Activated naive CD4-positive, alpha-beta T cell treated with anti-CD3 and anti-CD28 coated beads for 36 hours (primary cell): Measurements from ENCODE around the gene ANKHD1. TPM values are rescaled to one million over a fixed set of nuclear protein-coding genes. Genes with fewer than 3 reads are reported as not detected.

ENCODE experiments used
- CTCF ChIA-PET: fragments of 350-600 bp; sonication (Branson Sonifier 250); formaldehyde crosslinking; loops from one replicate; lab custom pipeline; 2021; ENCODE audit warnings: antibody characterized with exemption; lab: Charles Lee
- DNase-seq: peaks from one replicate; pipeline ENCODE4 v3.0.0-alpha.2; 2020
- H3K27ac Mint-ChIP-seq: one replicate; pipeline ENCODE4 v1.8.0; 2021; ENCODE audit warnings: mild to moderate bottlenecking, mixed read lengths
- H3K27me3 Mint-ChIP-seq: one replicate; pipeline ENCODE4 v1.8.0; 2021; ENCODE audit warnings: low read depth, mixed read lengths
- H3K36me3 Mint-ChIP-seq: one replicate; pipeline ENCODE4 v1.8.0; 2021; ENCODE audit warnings: low read depth, mixed read lengths
- H3K4me1 Mint-ChIP-seq: one replicate; pipeline ENCODE4 v1.8.0; 2021; ENCODE audit warnings: low read depth, mixed read lengths
- H3K4me3 Mint-ChIP-seq: one replicate; pipeline ENCODE4 v1.8.0; 2021; ENCODE audit warnings: mild to moderate bottlenecking, moderate library complexity, mixed read lengths
- H3K9me3 Mint-ChIP-seq: one replicate; pipeline ENCODE4 v1.8.0; 2021; ENCODE audit warnings: mixed read lengths
- intact Hi-C: fragments of 100-400 bp; cut with micrococcal nuclease; formaldehyde crosslinking; loops from one replicate; pipeline ENCODE4 v1.15.1; 2023
- total RNA-seq, 2 experiments: library from RNA; stranded (reverse); gene quantifications; one replicate each; pipeline ENCODE4 v1.2.3, GENCODE V29; 2021

The ANKHD1 gene
- total RNA-seq, 2 experiments from 2014 or later = 83.2 to 87.0 TPM

DNA sequence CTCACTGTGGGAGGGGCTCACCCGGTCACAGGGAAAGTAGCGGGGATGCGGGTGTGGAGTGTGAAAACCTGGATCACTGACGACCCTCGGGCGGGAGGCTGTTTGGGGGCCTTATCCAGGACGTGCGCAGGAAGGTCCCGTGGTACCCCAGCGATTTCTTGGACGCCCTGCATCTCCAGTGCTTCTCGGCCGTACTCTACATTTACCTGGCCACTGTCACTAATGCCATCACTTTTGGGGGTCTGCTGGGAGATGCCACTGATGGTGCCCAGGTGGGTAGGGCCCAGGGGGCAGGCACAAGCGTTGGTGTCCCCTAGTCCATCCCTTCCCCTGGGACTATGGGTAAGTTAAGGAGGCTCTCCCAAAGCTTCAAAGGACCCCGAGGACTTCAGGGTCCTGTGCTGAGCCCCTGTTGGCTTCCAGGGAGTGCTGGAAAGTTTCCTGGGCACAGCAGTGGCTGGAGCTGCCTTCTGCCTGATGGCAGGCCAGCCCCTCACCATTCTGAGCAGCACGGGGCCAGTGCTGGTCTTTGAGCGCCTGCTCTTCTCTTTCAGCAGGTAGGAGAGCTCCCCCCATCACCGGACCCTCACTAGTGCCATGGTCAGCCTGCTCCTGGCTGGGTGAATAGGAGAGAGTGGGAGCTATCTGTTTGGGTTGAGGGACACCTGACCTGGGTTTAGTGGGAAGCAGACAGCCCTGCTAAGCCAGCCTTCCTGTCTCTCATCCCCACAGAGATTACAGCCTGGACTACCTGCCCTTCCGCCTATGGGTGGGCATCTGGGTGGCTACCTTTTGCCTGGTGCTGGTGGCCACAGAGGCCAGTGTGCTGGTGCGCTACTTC is 37.8 kb upstream of the ANKHD1 start:
- Mint-ChIP-seq H3K4me3 (peak overlapping the region; percentile 70), H3K36me3 (no peaks in the 10 kb centered on the region), H3K27me3 (no peaks in the 10 kb centered on the region), H3K9me3 (no peaks in the 10 kb centered on the region), H3K27ac (no peak overlapping the region), H3K4me1 (peaks cover 2% of the 10 kb centered on the region)
- DNase-seq = no peak
- CTCF ChIA-PET = interaction anchor here (0.6 to 8.8 kb wide), 19 partner anchors 9 to 369 kb away, joined by 3 to 127 read pairs (median 4); partner anchors contain the start of gene TMCO6
- intact Hi-C loops = loop anchor here (1.0 to 2.0 kb wide), 4 partner anchors 192 to 677 kb away; no protein-coding TSS in a partner anchor

DNA sequence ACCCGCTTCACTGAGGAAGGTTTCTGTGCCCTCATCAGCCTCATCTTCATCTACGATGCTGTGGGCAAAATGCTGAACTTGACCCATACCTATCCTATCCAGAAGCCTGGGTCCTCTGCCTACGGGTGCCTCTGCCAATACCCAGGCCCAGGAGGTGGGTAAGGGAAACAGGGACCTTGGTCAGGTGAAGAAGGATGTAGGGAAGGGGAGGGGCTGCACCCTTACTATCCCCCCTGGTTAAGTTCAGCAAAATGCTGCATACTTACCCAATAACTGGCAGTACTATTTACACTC is 37.2 kb upstream of the ANKHD1 start:
- intact Hi-C loops = no loop called here
- DNase-seq = no peak
- H3K4me1 Mint-ChIP-seq = peaks cover 2% of the 10 kb centered on the region
- no peaks in the 10 kb centered on the region for H3K27me3 Mint-ChIP-seq
- CTCF ChIA-PET = interaction anchor here (1.4 to 8.8 kb wide), 5 partner anchors 9 to 361 kb away, joined by 4 to 127 read pairs (median 11); no protein-coding TSS in a partner anchor
- no peak overlapping the region for H3K27ac Mint-ChIP-seq
- H3K4me3 Mint-ChIP-seq = no peak overlapping the region
- no peaks in the 10 kb centered on the region for H3K36me3 Mint-ChIP-seq
- no peaks in the 10 kb centered on the region for H3K9me3 Mint-ChIP-seq

DNA sequence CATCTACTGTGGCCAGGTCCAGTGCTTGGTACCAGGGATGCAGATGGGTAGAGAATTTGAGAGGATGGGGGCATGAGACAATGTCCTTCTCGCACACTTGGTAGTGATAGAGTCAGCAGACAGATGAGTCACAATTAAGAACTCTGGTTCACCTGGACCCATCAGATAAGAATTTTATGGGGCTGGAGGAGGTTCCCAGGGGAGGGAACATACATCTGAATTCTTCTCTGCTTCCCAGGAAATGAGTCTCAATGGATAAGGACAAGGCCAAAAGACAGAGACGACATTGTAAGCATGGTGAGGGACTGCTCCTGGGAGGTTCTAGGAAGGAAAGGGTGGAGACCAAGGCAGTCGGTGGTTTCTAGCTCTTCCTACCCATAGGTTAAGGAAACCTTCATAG is 36.4 kb upstream of the ANKHD1 start:
- Mint-ChIP-seq H3K27me3 (no peaks in the 10 kb centered on the region), H3K36me3 (no peaks in the 10 kb centered on the region), H3K9me3 (no peaks in the 10 kb centered on the region), H3K27ac (no peak overlapping the region), H3K4me3 (no peak overlapping the region), H3K4me1 (peaks cover 2% of the 10 kb centered on the region)
- intact Hi-C loops = no loop called here
- CTCF ChIA-PET = interaction anchor here (0.5 to 8.8 kb wide), 5 partner anchors 9 to 418 kb away, joined by 3 to 127 read pairs (median 6); no protein-coding TSS in a partner anchor
- DNase-seq = no peak

DNA sequence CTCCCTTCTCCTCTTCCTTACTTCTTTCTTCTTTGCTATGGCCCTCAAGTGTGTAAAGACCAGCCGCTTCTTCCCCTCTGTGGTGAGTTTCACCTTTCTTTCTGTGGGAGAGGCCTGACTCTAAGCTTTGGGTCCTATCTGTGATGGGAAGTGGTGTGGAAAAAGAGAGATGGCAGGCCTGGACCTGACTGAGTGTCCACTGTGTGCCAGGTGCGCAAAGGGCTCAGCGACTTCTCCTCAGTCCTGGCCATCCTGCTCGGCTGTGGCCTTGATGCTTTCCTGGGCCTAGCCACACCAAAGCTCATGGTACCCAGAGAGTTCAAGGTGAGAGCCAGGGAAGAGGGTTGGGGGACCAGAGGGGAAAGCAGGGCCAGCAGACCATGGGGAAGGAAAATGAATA is 35.7 kb upstream of the ANKHD1 start:
- Mint-ChIP-seq H3K27me3 (no peaks in the 10 kb centered on the region), H3K27ac (no peak overlapping the region), H3K9me3 (no peaks in the 10 kb centered on the region), H3K4me1 (peaks cover 2% of the 10 kb centered on the region), H3K4me3 (no peak overlapping the region), H3K36me3 (no peaks in the 10 kb centered on the region)
- CTCF ChIA-PET = interaction anchor here (1.0 to 8.8 kb wide), 5 partner anchors 8 to 269 kb away, joined by 4 to 127 read pairs (median 9); no protein-coding TSS in a partner anchor
- no peak for DNase-seq
- intact Hi-C loops = no loop called here

DNA sequence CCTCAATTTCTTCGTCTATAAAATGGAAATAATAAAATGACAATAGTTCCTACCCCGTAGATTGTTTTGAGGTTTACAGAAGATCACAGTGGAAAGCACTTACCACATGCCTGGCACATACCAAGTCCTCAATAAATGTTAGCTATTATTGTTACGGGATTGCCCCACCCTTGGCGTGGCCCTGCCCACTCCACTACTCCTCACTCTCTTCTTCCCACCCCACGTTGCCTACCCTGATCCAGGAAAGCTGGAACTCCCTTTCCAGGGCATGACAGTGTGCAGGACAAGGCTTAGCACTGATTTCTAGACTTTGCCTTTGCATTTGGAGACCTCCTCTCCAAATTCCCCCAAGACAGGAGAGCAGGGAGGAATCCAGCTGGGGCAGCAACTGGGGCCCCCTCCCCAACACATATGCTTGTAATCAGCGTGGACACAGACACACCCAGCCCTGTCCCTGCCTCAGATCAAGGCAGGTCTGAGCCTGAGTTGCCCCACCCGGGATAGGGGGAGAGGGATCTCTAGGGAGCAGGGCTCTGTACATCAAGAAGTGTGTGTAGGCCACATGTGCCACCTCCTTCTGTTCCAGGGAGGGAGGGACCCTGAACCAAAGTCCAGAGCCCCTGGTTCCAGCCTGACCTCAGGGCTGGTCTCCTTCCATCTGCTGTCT is 34.9 kb upstream of the ANKHD1 start:
- no peaks in the 10 kb centered on the region for H3K36me3 Mint-ChIP-seq
- CTCF ChIA-PET = interaction anchor here (0.5 to 1.9 kb wide), 7 partner anchors 8 to 268 kb away, joined by 3 to 9 read pairs (median 4); no protein-coding TSS in a partner anchor
- H3K4me3 Mint-ChIP-seq = no peak overlapping the region
- intact Hi-C loops = no loop called here
- H3K27me3 Mint-ChIP-seq = no peaks in the 10 kb centered on the region
- no peaks in the 10 kb centered on the region for H3K9me3 Mint-ChIP-seq
- DNase-seq = no peak
- no peak overlapping the region for H3K27ac Mint-ChIP-seq
- H3K4me1 Mint-ChIP-seq = peaks cover 2% of the 10 kb centered on the region

DNA sequence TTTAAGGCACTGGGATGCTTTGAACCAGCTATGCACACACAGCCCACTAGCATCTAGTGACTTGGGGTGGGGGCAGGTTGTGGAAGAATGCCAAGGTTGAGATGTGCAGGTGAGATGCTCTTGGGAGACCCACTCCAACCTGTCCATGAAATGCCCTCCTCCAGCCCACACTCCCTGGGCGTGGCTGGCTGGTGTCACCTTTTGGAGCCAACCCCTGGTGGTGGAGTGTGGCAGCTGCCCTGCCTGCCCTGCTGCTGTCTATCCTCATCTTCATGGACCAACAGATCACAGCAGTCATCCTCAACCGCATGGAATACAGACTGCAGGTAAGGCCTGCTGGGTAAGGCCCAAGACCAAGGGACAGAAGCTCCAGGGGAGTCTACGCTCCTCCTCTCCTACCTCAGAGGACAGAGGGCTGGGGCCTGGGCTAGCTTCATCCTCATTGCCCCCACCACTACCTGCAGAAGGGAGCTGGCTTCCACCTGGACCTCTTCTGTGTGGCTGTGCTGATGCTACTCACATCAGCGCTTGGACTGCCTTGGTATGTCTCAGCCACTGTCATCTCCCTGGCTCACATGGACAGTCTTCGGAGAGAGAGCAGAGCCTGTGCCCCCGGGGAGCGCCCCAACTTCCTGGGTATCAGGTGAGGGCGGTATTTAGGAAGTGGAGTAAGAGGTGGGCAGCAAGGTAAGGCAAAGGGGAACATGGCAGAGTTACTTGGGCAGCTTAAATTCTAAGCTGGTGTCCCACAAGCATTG is 34.2 kb upstream of the ANKHD1 start:
- Mint-ChIP-seq H3K27me3 (no peaks in the 10 kb centered on the region), H3K4me3 (no peak overlapping the region), H3K9me3 (no peaks in the 10 kb centered on the region), H3K27ac (no peak overlapping the region), H3K4me1 (peaks cover 2% of the 10 kb centered on the region), H3K36me3 (no peaks in the 10 kb centered on the region)
- intact Hi-C loops = no loop called here
- CTCF ChIA-PET = interaction anchor here (0.5 to 1.9 kb wide), 7 partner anchors 9 to 354 kb away, joined by 3 to 9 read pairs (median 3); no protein-coding TSS in a partner anchor
- DNase-seq = no peak

DNA sequence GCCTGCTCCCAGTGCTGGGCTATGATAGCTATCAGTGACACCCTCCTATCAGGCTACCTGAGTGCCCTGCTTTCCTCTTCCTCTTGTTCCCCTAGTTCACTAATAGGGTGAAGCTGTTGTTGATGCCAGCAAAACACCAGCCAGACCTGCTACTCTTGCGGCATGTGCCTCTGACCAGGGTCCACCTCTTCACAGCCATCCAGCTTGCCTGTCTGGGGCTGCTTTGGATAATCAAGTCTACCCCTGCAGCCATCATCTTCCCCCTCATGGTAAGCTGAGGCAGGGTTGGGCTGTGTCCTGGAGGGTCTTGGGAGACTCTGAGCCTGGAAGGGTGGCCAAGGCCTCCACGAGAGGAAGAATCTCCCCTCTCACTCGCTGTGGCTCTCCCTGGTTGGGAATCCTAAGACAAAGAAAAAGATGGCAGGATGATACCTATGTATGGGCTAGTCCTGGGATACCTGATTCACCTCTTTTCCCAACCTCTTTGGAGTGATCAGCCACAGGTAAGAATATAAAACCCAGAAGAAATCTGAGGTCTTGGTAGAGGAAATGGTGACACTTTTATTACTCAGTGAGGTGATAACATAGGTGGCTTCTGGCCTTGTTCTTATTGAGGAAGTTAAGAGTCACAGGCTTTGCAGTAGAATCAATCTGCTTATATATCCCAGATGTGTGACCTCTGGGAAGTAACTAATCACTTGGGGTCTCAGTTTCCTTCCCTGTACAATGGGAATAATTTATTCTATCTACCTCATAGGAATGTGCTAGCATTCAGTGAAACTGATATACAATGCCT is 30.1 kb upstream of the ANKHD1 start:
- Mint-ChIP-seq H3K27me3 (no peaks in the 10 kb centered on the region), H3K36me3 (no peaks in the 10 kb centered on the region), H3K9me3 (no peaks in the 10 kb centered on the region), H3K27ac (no peak overlapping the region), H3K4me3 (no peak overlapping the region), H3K4me1 (peaks cover 2% of the 10 kb centered on the region)
- CTCF ChIA-PET = interaction anchor here (1.4 to 4.8 kb wide), 8 partner anchors 10 to 354 kb away, joined by 3 to 26 read pairs (median 12); partner anchors contain the start of genes ANKHD1, IK and NDUFA2
- no peak for DNase-seq
- intact Hi-C loops = no loop called here

DNA sequence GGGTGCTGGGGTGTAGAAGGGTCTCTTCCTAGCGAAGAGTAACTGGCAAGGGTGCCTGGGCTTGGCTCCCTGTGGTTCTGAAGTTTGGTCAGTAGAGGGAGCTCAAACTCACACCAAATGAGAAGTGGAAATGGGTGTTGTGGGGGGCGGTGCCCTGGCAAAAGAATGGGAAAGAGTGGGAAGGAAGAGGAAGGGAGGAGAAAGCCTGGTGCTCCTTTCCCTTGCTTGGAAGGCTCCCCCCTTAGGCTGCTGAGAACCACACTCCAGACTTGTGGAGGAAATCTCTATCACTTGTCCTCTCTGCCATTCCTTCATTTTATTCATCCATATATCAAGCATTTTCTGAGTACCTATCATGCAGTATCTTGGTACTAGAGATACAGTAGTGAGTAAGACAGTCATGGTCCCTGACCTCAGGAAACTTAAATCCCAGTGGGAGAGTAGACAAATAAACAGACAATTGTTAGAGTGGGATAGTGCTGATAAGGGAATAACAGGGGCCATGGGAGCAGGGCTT is 28.6 kb upstream of the ANKHD1 start:
- Mint-ChIP-seq H3K4me1 (peaks cover 2% of the 10 kb centered on the region), H3K9me3 (no peaks in the 10 kb centered on the region), H3K36me3 (no peaks in the 10 kb centered on the region), H3K27me3 (no peaks in the 10 kb centered on the region), H3K27ac (no peak overlapping the region), H3K4me3 (no peak overlapping the region)
- CTCF ChIA-PET = interaction anchor here (0.6 to 4.8 kb wide), 30 partner anchors 9 to 353 kb away, joined by 3 to 26 read pairs (median 5); partner anchors contain the start of genes ANKHD1, HARS1, HARS2 and HBEGF
- peak; percentile 58 for DNase-seq
- intact Hi-C loops = loop anchor here (1.0 kb wide), 2 partner anchors 262 to 347 kb away; no protein-coding TSS in a partner anchor

DNA sequence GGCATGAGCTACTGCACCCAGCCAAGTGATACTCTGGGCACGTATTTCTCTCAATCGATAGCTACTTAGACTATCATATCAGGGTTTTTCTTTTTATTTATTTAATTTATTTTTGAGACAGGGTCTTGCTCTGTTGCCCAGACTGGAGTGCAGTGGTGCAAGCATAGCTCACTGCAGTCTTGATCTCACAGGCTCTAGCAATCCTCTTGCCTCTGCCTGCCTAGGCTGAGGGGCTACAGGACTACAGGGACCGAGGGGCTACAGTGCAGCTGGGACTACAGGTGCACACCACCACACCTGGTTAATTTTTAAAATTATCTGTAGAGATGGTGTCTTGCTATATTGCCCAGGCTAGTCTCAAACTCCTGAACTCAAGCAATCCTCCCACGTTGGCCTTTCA is 20.3 kb upstream of the ANKHD1 start:
- CTCF ChIA-PET = interaction anchor here (0.9 to 2.0 kb wide), 2 partner anchors 8 to 18 kb away, joined by 3 to 9 read pairs; no protein-coding TSS in a partner anchor
- intact Hi-C loops = no loop called here
- no peak overlapping the region for H3K4me3 Mint-ChIP-seq
- DNase-seq = no peak
- H3K27ac Mint-ChIP-seq = no peak overlapping the region
- no peaks in the 10 kb centered on the region for H3K27me3 Mint-ChIP-seq
- H3K36me3 Mint-ChIP-seq = no peaks in the 10 kb centered on the region
- H3K4me1 Mint-ChIP-seq = peaks cover 16% of the 10 kb centered on the region
- peaks cover 1% of the 10 kb centered on the region for H3K9me3 Mint-ChIP-seq

DNA sequence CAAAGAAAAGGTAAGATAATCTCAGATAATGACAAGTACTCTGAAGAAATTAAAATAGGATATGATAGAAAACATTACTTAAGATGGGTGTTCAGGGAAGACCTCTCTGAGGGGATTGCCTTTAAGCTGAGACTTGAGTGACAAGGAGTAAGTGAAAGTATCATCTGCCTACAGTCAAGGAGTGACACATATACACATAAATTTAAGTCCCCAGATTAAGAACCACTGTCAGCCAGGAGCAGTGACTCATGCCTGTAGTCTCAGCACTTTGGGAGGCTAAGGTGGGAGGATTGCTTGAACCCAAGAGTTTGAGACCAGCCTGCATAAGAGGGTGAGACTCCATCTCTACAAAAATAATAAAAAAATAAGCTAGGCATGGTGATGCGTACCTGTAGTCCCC is 19.7 kb upstream of the ANKHD1 start:
- Mint-ChIP-seq H3K27me3 (no peaks in the 10 kb centered on the region), H3K4me1 (peaks cover 16% of the 10 kb centered on the region), H3K27ac (peak overlapping the region; percentile 11), H3K36me3 (no peaks in the 10 kb centered on the region), H3K4me3 (no peak overlapping the region), H3K9me3 (peaks cover 1% of the 10 kb centered on the region)
- intact Hi-C loops = loop anchor here (1.0 kb wide), 1 partner anchor 19 kb away; the partner anchor contains the start of gene ANKHD1
- DNase-seq = peak; percentile 45
- CTCF ChIA-PET = interaction anchor here (0.9 to 2.0 kb wide), 2 partner anchors 9 to 19 kb away, joined by 3 to 9 read pairs; no protein-coding TSS in a partner anchor

DNA sequence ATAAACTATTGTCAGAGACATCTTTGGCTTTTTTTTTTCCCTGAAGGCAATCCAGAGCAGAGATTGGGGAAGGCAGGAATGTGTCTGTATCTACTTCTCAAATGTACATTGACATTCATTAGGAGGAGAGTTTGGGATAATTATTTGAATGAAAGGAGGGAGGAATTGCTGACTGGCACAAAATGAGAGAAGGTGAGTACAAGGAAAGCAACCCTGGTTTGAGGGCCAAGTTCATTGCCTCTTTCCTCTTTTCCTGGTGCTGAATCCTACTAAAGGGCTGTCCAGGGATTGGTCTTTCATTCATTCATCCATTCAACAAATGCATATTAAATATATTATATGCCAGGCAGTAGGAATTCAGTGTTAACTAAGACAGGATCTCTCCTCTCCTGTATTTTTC is 18.8 kb upstream of the ANKHD1 start:
- intact Hi-C loops = loop anchor here (1.0 kb wide), 1 partner anchor 18 kb away; the partner anchor contains the start of gene ANKHD1
- Mint-ChIP-seq H3K9me3 (peaks cover 1% of the 10 kb centered on the region), H3K36me3 (no peaks in the 10 kb centered on the region), H3K27me3 (no peaks in the 10 kb centered on the region), H3K4me3 (no peak overlapping the region), H3K27ac (no peak overlapping the region), H3K4me1 (peaks cover 16% of the 10 kb centered on the region)
- DNase-seq = no peak
- CTCF ChIA-PET = interaction anchor here (3.9 kb wide), 1 partner anchor 10 kb away, joined by 17 read pairs; no protein-coding TSS in a partner anchor
